ENCODE measurements around the gene LYST. TPM values are rescaled to one million over a fixed set of nuclear protein-coding genes. Genes with fewer than 3 reads are reported as not detected.
A peak's percentile ranks its signal among the peaks of the same experiment; 100 is the strongest.

Gene LYST
- total and polyA plus RNA-seq, 8 donors = 1.7 to 95.6 (median 17.9) TPM

- TF ChIP-seq EP300 (IDR thresholded peaks at IDR 0.05) (no peak), POLR2A (IDR thresholded peaks at IDR 0.05) (no peak), CTCF (IDR thresholded peaks at IDR 0.05) (no peak), POLR2AphosphoS5 (IDR thresholded peaks at IDR 0.05) (no peak)
- DNase-seq = no peak
- Histone ChIP-seq H3K27ac (peak overlapping the region in 2 of 5 donors; percentile 2 to 36), H3K36me3 (no peaks in the 10 kb centered on the region), H3K4me3 (no peak overlapping the region), H3K9me3 (no peaks in the 10 kb centered on the region), H3K27me3 (no peaks in the 10 kb centered on the region), H3K4me1 (peaks cover 15 to 38% (median 22%) of the 10 kb centered on the region in 4 donors)
- WGBS, 5 donors = 89 to 95% (median 94%) methylated on average over 6 of the region's 6 CpGs
- intact Hi-C loops (cut with DNase I; ENCODE audit: low total_unique reads) = no loop called here
These were observed 5.6 kb upstream of the LYST start for GRCh38 chr1:235872270-235872669.

GRCh38 chr1:235867903-235868469, 1.3 kb upstream of the LYST start:
- H3K9me3 ChIP-seq = no peaks in the 10 kb centered on the region
- H3K27ac ChIP-seq = peak overlapping the region in 4 of 5 donors; percentile 97 to 100 (median 98)
- intact Hi-C loops (cut with DNase I; ENCODE audit: low total_unique reads) = no loop called here
- peaks cover 21 to 37% (median 34%) of the 10 kb centered on the region in 4 donors for H3K4me1 ChIP-seq
- 53 to 70% (median 58%) methylated on average over 9 of the region's 9 CpGs for WGBS, 5 donors
- H3K36me3 ChIP-seq = no peaks in the 10 kb centered on the region
- H3K4me3 ChIP-seq = peak overlapping the region in 3 of 4 donors; percentile 90 to 94 (median 93)
- TF ChIP-seq CTCF (IDR thresholded peaks at IDR 0.05) (no peak), POLR2A (IDR thresholded peaks at IDR 0.05) (no peak), POLR2AphosphoS5 (IDR thresholded peaks at IDR 0.05) (no peak), EP300 (IDR thresholded peaks at IDR 0.05) (no peak)
- DNase-seq = peak in 1 of 2 donors; percentile 41
- H3K27me3 ChIP-seq = no peaks in the 10 kb centered on the region

GRCh38 chr1:235866913-235867845, 473 bp upstream of the LYST start:
- H3K27me3 ChIP-seq = no peaks in the 10 kb centered on the region
- H3K27ac ChIP-seq = peak overlapping the region; percentile 97 to 100 (median 99)

More at GRCh38 chr1:235866913-235867845, 473 bp upstream of the LYST start:
- peak; percentile 98 to 99 for DNase-seq
- Histone ChIP-seq H3K4me1 (peaks cover 24 to 42% (median 40%) of the 10 kb centered on the region in 4 donors), H3K36me3 (no peaks in the 10 kb centered on the region), H3K9me3 (no peaks in the 10 kb centered on the region), H3K4me3 (peak overlapping the region; percentile 90 to 94 (median 92))
- 0 to 2% (median 1%) methylated on average over 36 to 55 of the region's 56 CpGs for WGBS, 5 donors
- TF ChIP-seq CTCF (IDR thresholded peaks at IDR 0.05) = no peak
- TF ChIP-seq EP300 (IDR thresholded peaks at IDR 0.05) = no peak
- TF ChIP-seq POLR2A (IDR thresholded peaks at IDR 0.05) = peak in 1 of 4 donors; percentile 53
- peak; percentile 61 to 92 (median 79) for TF ChIP-seq POLR2AphosphoS5 (IDR thresholded peaks at IDR 0.05)
- intact Hi-C loops (cut with DNase I; ENCODE audit: low total_unique reads) = no loop called here

All from stomach (tissue), 9 donors.